ENCODE results near the gene PBX3.

Gene PBX3

DNA sequence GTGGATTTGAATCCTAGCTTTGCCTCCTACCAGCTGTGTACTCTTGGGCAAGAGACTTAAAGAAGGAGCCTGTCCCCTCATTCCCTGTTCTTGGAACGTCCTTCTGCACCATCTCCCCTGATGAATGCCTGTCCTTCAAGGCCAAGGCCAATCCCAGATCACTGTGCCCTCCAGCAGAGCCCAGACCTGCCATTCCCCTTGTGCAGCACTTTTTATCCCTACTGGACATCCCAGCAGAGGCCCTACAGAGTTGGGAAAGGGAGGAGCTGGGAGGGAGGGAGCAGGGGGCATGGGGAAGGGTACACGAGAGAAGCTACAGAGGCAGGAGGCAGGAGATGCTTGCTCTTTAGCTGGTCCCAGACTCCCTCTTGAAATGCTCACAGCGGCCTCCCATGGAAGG is 223.9 kb downstream of the PBX3 start:
- DNase-seq (ENCODE audit: low read depth in 2 of 3, low spot score in 1 of 3), result no peak

DNA sequence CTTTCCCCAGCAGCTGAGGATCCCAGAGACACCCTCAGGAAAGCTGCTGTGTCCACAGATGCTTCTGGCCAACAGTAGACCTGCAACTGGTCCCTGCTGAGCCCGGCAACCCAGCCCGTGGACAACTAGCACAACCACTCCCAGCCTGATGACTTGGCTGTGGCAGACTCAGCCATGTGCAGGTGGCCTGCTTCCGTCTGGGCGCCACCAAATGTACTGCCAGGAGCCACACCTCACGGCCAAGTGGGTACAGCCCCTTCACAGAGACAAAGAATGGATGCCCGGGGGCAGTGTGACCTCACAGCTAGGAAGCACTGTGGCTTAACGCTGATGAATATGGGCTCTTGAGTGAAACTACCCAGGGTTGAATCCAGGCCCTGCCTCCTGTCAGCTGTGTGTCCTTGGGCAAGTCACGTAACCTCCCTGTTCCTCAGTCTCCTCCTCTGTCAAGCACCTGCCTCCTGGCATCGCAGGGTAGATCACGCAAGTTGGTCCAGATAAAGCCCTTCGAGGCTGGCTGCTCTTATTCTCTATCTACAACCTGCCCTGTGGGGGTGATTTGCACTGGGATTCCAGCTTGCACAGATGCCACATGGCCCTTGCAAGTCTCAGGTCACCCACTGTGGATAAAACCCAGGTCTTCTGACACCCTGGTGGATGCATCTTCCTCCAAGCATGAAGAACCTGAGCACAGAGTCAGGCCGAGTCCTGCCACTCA is 225.0 kb downstream of the PBX3 start:
- DNase-seq (ENCODE audit: low read depth in 2 of 3, low spot score in 1 of 3), result no peak

DNA sequence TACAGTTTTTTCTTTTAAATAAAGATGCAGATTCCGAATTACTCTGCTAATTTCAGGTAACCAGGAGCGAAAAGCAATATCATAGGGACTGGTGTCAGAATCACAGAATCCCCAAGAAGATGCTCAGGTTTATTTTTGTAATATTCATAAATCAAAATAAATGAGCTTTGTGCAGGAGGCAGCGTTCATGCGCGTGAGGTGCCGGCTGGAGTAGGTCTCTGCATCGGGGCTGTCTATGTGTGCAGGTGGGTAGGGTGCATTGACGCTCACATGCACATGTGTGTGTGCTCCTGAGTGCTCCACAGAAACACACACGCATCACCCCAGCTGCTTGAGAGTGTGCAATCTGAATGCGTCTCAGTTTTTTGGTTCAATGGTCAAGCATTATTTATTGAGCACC is 226.4 kb downstream of the PBX3 start:
- DNase-seq (ENCODE audit: low read depth in 2 of 3, low spot score in 1 of 3), result no peak

DNA sequence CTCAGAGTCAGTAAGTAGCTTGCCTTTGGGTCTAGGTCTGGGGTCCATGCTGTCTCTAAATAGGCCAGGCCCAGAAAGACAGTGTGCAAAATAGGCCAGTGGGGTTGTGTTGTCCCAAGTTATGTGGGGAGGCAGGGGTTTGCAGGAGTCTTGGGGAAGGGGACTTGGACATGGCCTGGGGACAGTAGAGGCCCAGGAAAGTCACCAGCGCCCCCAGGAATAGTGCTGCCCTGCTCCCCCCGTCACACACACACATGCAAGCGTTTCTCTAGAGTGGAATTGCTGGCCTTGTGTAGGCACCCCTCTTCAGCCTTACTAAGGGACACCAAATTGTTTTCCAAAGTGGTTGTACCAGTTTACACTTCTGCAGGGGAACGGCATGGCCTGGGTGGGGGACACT is 227.5 kb downstream of the PBX3 start:
- DNase-seq (ENCODE audit: low read depth in 2 of 3, low spot score in 1 of 3), result no peak

DNA sequence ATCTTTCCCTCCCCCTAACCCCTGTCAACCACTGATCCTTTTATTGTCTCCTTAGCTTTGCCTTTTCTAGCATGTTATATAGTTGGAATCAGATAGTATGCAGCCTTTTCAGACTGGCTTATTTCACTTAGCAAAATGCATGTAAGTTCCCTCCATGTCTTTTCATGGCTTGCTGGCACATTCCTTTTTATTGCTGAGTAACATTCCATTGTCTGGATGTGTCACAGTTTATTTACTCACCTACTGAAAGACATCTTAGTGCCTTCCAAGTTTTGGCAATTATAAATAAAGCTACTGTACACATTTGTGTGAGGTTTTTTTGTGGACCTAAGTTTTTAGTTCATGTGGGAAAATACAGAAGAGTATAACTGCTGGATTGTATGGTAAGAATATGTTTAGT is 230.1 kb downstream of the PBX3 start:
- no peak for DNase-seq (ENCODE audit: low read depth in 2 of 3, low spot score in 1 of 3)

- no peak for DNase-seq (ENCODE audit: low read depth in 2 of 3, low spot score in 1 of 3)
Measured at GRCh38 chr9:125979383-125979782, 232.2 kb downstream of the PBX3 start.

DNA sequence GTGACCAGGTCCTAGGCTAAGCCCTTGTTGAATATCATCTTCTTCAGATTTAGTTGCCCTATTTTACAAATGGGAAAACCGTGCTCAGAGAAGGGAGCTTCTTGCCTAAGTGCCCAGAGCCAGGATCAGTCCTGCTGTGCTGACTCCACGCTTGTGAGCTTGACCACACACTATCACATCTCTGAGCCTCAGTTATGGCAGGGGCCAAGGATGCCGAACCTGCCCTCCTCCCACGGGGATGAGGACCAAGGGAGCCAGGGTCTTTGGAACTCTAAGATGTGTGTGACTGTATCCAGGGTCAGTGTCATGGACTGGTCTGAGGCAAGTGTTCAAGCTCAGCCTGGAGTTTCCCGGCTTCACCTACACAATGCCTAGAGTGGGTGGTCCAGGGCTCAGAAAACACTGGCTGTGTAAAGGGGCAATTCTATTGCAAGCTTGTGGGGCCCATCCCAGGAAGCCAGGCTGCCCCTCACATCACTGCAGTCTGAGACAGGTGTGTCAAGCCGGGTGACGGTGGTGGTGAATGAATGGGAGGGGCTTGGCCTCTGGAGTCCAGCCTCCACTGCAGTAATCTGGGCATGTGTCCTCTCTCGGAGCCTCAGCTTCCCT is 235.7 kb downstream of the PBX3 start:
- no peak for DNase-seq (ENCODE audit: low read depth in 2 of 3, low spot score in 1 of 3)

DNA sequence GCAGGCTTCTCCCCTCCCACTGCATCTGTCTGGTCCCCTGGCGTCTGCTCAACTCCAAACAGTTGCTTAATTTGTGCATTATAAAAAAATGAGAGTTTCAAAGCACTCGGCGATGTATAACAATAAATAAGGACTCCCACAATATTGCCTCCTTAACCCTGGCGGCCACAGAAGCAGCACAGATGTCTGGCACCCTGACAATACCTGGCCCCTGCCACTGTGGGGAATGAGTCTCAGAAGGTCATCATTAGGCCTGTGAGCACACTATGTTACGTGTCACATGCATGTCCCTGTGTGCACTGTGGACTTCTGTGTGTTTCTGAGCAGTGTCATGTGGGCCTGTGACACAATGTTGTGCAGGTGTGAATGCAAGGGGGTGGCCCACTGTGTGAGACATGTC is 236.5 kb downstream of the PBX3 start:
- no peak for DNase-seq (ENCODE audit: low read depth in 2 of 3, low spot score in 1 of 3)

- no peak for DNase-seq (ENCODE audit: low read depth in 2 of 3, low spot score in 1 of 3)
Measured at GRCh38 chr9:125984461-125984860, 237.3 kb downstream of the PBX3 start.

GRCh38 chr9:125985142-125985997 is 238.2 kb downstream of the PBX3 start:
- no peak for DNase-seq (ENCODE audit: low read depth in 2 of 3, low spot score in 1 of 3)

GRCh38 chr9:125985998-125986655 is 239.0 kb downstream of the PBX3 start:
- DNase-seq (ENCODE audit: low read depth in 2 of 3, low spot score in 1 of 3), result no peak

DNA sequence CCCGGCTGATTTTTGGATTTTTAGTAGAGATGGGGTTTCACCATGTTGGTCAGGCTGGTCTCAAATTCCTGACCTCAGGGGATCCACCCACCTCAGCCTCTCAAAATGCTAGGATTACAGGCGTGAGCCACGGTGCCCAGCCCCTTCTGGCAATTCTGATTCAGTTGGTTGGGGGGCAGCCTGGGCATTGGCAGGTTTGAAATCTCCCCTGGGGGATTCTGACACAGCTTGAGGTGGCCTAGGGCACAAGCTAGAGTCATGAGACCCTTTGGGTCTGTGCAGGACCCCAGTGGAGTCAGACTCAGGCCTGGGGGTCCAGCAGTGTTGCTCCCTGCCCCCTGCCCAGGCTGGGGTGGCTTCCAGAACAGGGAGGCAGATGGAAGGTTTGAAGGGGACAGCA is 239.8 kb downstream of the PBX3 start:
- DNase-seq (ENCODE audit: low read depth in 2 of 3, low spot score in 1 of 3), result no peak

DNA sequence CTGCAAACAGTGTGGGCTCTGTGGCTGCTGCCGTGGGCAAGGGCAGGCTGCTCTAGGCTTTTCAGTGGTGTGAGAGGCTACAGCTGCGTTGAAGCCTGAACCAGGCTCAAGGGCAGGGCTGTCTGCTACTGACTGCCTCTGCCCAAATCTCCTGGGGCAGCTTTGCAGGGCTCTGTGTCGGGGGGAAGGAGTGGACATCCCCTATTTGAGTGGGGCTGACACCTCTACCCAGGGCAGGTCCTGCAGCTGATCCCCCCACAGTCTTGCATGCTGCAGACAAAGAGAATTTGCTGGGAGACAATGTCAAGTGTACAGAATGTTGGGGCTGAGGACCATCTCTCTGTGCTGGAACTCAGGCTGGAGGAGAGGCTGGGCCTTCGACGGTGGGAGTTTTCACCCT is 240.2 kb downstream of the PBX3 start:
- DNase-seq (ENCODE audit: low read depth in 2 of 3, low spot score in 1 of 3), result no peak

- no peak for DNase-seq (ENCODE audit: low read depth in 2 of 3, low spot score in 1 of 3)
Measured at GRCh38 chr9:125988479-125989050, 241.4 kb downstream of the PBX3 start.

- DNase-seq (ENCODE audit: low read depth in 2 of 3, low spot score in 1 of 3), result no peak
Measured at GRCh38 chr9:125989090-125989501, 241.9 kb downstream of the PBX3 start.

DNA sequence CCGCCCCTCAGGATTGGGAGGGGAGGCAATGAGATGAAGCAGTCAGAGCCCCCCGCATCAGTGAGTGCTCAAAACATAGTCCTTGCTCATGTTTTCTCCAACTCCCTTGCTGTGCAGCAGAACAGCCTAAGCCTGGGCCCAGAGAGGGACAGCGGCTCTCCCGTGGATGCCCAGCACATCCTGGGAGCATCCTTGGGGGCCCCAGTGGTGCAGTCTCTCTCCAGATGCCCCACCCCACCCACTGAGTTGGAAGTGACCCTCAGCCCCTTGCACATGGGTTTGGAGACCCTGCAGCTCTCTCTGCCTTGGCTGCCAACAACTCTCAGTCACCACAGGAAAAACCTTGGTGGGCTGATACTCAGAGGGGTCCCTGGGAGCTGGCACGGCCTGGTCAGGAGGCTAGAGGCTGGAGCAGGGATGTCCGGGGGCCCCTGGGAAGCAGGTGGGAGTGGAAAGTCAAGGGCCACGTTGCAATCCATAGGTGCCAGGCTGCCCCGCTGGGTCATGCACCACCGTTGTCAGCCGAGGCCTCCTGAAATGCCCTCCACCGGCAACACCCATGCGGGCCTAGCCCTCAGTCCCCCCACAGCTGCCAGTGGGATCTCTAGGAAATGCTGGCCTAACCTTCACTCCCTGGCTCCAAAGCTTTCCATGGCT is 242.5 kb downstream of the PBX3 start:
- no peak for DNase-seq (ENCODE audit: low read depth in 2 of 3, low spot score in 1 of 3)

- no peak for DNase-seq (ENCODE audit: low read depth in 2 of 3, low spot score in 1 of 3)
Measured at GRCh38 chr9:125990186-125990792, 243.1 kb downstream of the PBX3 start.

GRCh38 chr9:125990793-125991220 is 243.6 kb downstream of the PBX3 start:
- DNase-seq (ENCODE audit: low read depth in 2 of 3, low spot score in 1 of 3), result no peak

DNA sequence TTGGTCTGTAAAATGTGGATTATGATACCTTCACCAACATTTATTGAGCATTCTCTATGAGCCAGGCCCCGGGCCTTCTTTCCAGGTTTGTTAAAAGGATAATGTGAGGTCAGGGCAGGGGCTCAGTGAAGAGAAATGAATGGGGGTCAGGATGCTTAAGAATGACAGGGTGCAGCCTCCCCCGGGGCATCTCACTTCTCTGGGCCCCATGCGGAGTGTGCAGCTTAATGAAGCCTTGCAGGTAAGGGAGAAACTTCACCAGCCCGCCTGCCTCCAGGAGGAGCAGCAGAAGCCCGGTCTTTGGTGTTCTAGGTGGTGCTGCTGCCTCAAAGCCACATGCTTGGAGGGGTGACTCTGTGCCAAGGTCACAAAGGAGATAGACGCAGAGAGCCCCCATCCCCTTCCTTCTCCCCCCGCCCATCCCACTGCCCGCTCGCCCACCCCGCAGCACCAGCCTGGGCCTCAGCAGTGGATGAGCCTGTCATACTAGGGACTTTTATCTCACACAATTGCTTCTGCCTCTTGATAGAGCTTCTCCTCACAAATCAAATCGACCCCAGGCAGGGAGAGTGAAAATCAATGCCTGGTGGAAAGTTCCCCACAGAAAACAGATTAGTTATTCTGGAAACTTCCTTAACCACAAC is 244.8 kb downstream of the PBX3 start:
- DNase-seq (ENCODE audit: low read depth in 2 of 3, low spot score in 1 of 3), result no peak

- no peak for DNase-seq (ENCODE audit: low read depth in 2 of 3, low spot score in 1 of 3)
Measured at GRCh38 chr9:125992557-125992956, 245.4 kb downstream of the PBX3 start.
